Stimulated activated CD8-positive, alpha-beta memory T cell treated with anti-CD3 and anti-CD28 coated beads, Interleukin-4, amount 100 ng/mL, for 4 hours (primary cell): ENCODE measurements around the gene OR1I1.
"Not testable (repeated sequence)": the region's sequence is repeated elsewhere in the genome, so short reads cannot be mapped to it uniquely, and the experiment has no call there.

Source experiments
- DNase-seq, 2 donors: peaks; one replicate each; pipeline ENCODE4 v3.0.0-alpha.2; 2020; ENCODE audit warnings: low read depth in 2 of 2, low spot score in 1 of 2

The OR1I1 gene

GRCh38 chr19:15081911-15082310 lies at the start of gene OR1I1:
TSS of gene OR1I1 (plus strand) at chr19:15082211. CDS start at chr19:15087066, 4,855 bp downstream.
- DNase-seq, result no peak

GRCh38 chr19:15035795-15036311 lies 46.2 kb upstream of the OR1I1 start:
- DNase-seq, result no peak

- no peak for DNase-seq
These were observed 44.4 kb upstream of the OR1I1 start for GRCh38 chr19:15037586-15037985.

GRCh38 chr19:15038294-15038693 lies 43.7 kb upstream of the OR1I1 start:
- DNase-seq, result no peak

GRCh38 chr19:15042003-15042402 lies 40.0 kb upstream of the OR1I1 start:
- no peak for DNase-seq

- DNase-seq, result no peak
These were observed 39.2 kb upstream of the OR1I1 start for GRCh38 chr19:15042826-15043225.

GRCh38 chr19:15045506-15045905 lies 36.5 kb upstream of the OR1I1 start:
- no peak for DNase-seq

- no peak for DNase-seq
These were observed 34.3 kb upstream of the OR1I1 start for GRCh38 chr19:15047680-15048079.

- DNase-seq, result no peak
These were observed 33.9 kb upstream of the OR1I1 start for GRCh38 chr19:15048128-15048527.

GRCh38 chr19:15048885-15049541 lies 33.0 kb upstream of the OR1I1 start, which contains the start of gene CASP14:
TSS of gene CASP14 (plus strand) at chr19:15049480. CDS start at chr19:15052252, 2,772 bp downstream.
- DNase-seq, result no peak

GRCh38 chr19:15050639-15051038 lies 31.4 kb upstream of the OR1I1 start:
- DNase-seq, result no peak

GRCh38 chr19:15062036-15062435 lies 20.0 kb upstream of the OR1I1 start:
- no peak for DNase-seq

GRCh38 chr19:15070386-15070785 lies 11.6 kb upstream of the OR1I1 start:
- DNase-seq, result not testable (repeated sequence)

GRCh38 chr19:15072930-15073647 lies 8.9 kb upstream of the OR1I1 start:
- no peak for DNase-seq

- DNase-seq, result no peak
These were observed 7.6 kb upstream of the OR1I1 start for GRCh38 chr19:15074371-15074770.

GRCh38 chr19:15075806-15076205 lies 6.2 kb upstream of the OR1I1 start:
- DNase-seq, result no peak

GRCh38 chr19:15080002-15080401 lies 2.0 kb upstream of the OR1I1 start:
- not testable (repeated sequence) for DNase-seq

- no peak for DNase-seq
These were observed 5.2 kb downstream of the OR1I1 start for GRCh38 chr19:15087182-15087581.

- DNase-seq, result no peak
These were observed 10.1 kb downstream of the OR1I1 start for GRCh38 chr19:15091918-15092753.

- no peak for DNase-seq
These were observed 11.0 kb downstream of the OR1I1 start for GRCh38 chr19:15093001-15093400.

GRCh38 chr19:15096223-15096622 lies 14.2 kb downstream of the OR1I1 start:
- DNase-seq, result no peak
